ENCODE measurements around the gene COL5A1.

The COL5A1 gene

GRCh38 chr9:134693011-134693410 is 51.4 kb downstream of the COL5A1 start:
- peak in 1 of 2 donors; percentile 20 for DNase-seq
- H3K4me1 ChIP-seq, result peaks cover 0 to 25% (median 16%) of the 10 kb centered on the region in 4 donors
- H3K27me3 ChIP-seq, result no peaks in the 10 kb centered on the region
- no peaks in the 10 kb centered on the region for H3K9me3 ChIP-seq
- TF ChIP-seq CTCF (IDR thresholded peaks at IDR 0.05), result no peak
- H3K36me3 ChIP-seq, result peaks cover 0 to 21% (median 9%) of the 10 kb centered on the region in 3 donors
- intact Hi-C loops (cut with DNase I; ENCODE audit: low total_unique reads), result no loop called here
- H3K27ac ChIP-seq, result no peak overlapping the region
- H3K4me3 ChIP-seq, result no peak overlapping the region

DNA sequence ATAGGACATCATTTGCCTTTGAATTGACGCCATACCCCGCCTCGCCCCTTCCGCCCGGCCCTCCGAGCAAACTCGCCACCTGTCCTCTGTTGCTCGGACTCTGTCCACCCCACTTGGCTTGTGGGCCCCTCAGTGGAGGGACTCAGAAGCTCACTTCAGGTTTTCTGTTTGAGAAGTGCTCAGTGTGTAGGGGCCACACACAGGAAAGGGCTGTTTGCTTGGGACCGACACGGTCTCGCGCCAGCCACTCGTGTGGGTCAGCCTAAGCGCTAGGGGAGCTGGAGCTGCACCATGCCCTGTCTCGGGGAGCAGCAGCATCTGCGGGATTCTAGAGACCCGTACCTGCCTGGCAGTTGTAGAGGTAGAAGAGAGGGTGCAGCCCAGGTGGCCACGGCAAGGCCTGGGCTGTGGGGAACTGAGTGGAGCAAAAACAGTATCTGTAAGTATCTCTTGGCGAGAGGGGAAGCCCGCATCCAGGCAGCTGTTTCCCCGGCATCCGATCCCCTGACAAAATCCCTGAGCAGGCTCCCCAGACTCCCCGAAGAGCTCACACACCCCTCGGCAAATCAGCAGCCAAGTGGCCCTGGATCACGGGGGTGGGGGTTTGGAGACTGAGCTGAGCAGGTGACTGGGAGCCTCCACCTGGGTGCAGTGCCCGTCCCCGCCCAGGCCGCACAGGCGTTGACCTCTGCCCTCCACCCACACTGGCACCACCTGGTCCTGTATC is 52.2 kb downstream of the COL5A1 start:
- Histone ChIP-seq H3K27me3 (no peaks in the 10 kb centered on the region), H3K9me3 (no peaks in the 10 kb centered on the region), H3K36me3 (peaks cover 0 to 21% (median 9%) of the 10 kb centered on the region in 3 donors), H3K27ac (peak overlapping the region in 1 of 2 donors; percentile 11), H3K4me1 (peaks cover 0 to 28% (median 17%) of the 10 kb centered on the region in 4 donors), H3K4me3 (no peak overlapping the region)
- intact Hi-C loops (cut with DNase I; ENCODE audit: low total_unique reads), result loop anchor here (2.0 kb wide), 1 partner anchor 45 kb away; no protein-coding TSS in a partner anchor
- DNase-seq, result peak in 1 of 2 donors; percentile 58
- TF ChIP-seq CTCF (IDR thresholded peaks at IDR 0.05), result no peak

DNA sequence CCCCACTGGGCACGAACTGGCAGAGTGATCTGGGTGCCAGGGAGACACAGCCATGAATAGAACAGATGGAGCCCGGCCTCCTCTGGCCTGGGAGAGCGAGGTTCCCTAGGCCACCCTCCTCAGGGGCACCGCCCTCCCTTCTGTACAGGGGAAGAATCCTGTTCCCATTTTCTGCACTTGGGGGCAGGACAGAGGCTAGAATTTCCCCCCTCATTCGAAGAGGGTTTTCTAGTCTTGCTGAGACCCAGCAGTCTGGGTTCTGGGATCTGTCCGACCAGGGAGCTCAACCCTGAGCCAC is 52.7 kb downstream of the COL5A1 start:
- TF ChIP-seq CTCF (IDR thresholded peaks at IDR 0.05), result no peak
- H3K27ac ChIP-seq, result peak overlapping the region in 1 of 2 donors; percentile 11
- no peaks in the 10 kb centered on the region for H3K27me3 ChIP-seq
- peaks cover 0 to 28% (median 14%) of the 10 kb centered on the region in 4 donors for H3K4me1 ChIP-seq
- peaks cover 0 to 21% (median 9%) of the 10 kb centered on the region in 3 donors for H3K36me3 ChIP-seq
- no peak for DNase-seq
- no peak overlapping the region for H3K4me3 ChIP-seq
- intact Hi-C loops (cut with DNase I; ENCODE audit: low total_unique reads), result loop anchor here (2.0 kb wide), 1 partner anchor 44 kb away; no protein-coding TSS in a partner anchor
- H3K9me3 ChIP-seq, result no peaks in the 10 kb centered on the region

- Histone ChIP-seq H3K36me3 (peaks cover 0 to 21% (median 9%) of the 10 kb centered on the region in 3 donors), H3K4me1 (peaks cover 0 to 24% (median 10%) of the 10 kb centered on the region in 4 donors), H3K9me3 (no peaks in the 10 kb centered on the region), H3K27ac (peak overlapping the region in 1 of 2 donors; percentile 11), H3K27me3 (no peaks in the 10 kb centered on the region), H3K4me3 (no peak overlapping the region)
- intact Hi-C loops (cut with DNase I; ENCODE audit: low total_unique reads), result loop anchor here (2.0 kb wide), 1 partner anchor 44 kb away; no protein-coding TSS in a partner anchor
- peak in 1 of 2 donors; percentile 59 for DNase-seq
- TF ChIP-seq CTCF (IDR thresholded peaks at IDR 0.05), result no peak
These were observed 53.1 kb downstream of the COL5A1 start for GRCh38 chr9:134694714-134695113.

GRCh38 chr9:134695144-134695543 is 53.5 kb downstream of the COL5A1 start:
- Histone ChIP-seq H3K4me3 (no peak overlapping the region), H3K36me3 (peaks cover 0 to 25% (median 13%) of the 10 kb centered on the region in 3 donors), H3K27me3 (no peaks in the 10 kb centered on the region), H3K27ac (peak overlapping the region in 1 of 2 donors; percentile 11), H3K9me3 (no peaks in the 10 kb centered on the region), H3K4me1 (peaks cover 0 to 20% (median 7%) of the 10 kb centered on the region in 4 donors)
- no peak for TF ChIP-seq CTCF (IDR thresholded peaks at IDR 0.05)
- DNase-seq, result no peak
- intact Hi-C loops (cut with DNase I; ENCODE audit: low total_unique reads), result loop anchor here (2.0 kb wide), 1 partner anchor 44 kb away; no protein-coding TSS in a partner anchor

Measured in tibial artery (tissue), 4 donors.